Stimulated activated CD8-positive, alpha-beta memory T cell treated with anti-CD3 and anti-CD28 coated beads, Interleukin-15, amount 100 ng/mL, for 1 hour (primary cell): ENCODE measurements around the gene MAP3K12.

Source experiments
- DNase-seq: peaks from one replicate; pipeline ENCODE4 v3.0.0-alpha.2; 2020; ENCODE audit warnings: low read depth

MAP3K12 gene

DNA sequence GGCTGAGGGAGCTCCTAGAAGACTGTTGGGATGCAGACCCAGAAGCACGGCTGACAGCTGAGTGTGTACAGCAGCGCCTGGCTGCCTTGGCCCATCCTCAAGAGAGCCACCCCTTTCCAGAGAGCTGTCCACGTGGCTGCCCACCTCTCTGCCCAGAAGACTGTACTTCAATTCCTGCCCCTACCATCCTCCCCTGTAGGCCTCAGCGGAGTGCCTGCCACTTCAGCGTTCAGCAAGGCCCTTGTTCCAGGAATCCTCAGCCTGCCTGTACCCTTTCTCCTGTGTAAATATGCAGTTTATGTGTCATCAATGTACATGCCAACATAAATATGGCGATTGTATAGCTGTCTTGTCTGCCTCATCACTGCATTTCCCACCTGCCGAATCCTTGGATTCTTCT lies 68.1 kb downstream of the MAP3K12 start:
- DNase-seq = no peak

DNA sequence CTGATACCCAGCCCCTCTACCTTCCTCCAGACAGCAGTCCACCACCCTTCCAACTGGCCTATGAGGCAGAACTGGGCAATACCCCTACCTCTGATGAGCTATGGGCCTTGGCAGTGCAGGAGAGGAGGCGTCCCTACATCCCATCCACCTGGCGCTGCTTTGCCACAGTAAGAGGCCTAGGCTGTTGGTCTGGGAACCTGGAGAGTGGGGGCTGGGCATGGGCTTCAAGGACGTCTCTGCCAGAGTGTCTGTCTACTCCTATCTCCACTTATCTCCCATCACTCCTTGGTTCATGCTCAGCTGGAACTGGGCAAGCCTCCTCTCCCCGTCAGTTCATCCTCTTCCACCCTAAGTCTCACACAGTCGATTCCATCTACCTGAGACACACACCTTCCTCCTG lies 69.1 kb downstream of the MAP3K12 start:
- no peak for DNase-seq
